ENCODE data around the gene CEMIP.

GRCh38 chr15:80840182-80841130 lies 61.3 kb downstream of the CEMIP start:
- TF ChIP-seq CTCF (IDR thresholded peaks at IDR 0.05), result no peak
- no peak for TF ChIP-seq POLR2A (IDR thresholded peaks at IDR 0.05)

All from transverse colon (tissue), 3 donors.